Hypothalamus (tissue), 51 donors: ENCODE data around the gene GATAD2A.
A peak's percentile ranks its signal among the peaks of the same experiment; 100 is the strongest.
"Not testable (repeated sequence)": the region's sequence is repeated elsewhere in the genome, so short reads cannot be mapped to it uniquely, and the experiment has no call there.

Experiments used
- DNase-seq, 51 donors: peaks; one replicate each; lab custom pipeline; 2025; lab: John Stamatoyannopoulos, UW

Gene GATAD2A

DNA sequence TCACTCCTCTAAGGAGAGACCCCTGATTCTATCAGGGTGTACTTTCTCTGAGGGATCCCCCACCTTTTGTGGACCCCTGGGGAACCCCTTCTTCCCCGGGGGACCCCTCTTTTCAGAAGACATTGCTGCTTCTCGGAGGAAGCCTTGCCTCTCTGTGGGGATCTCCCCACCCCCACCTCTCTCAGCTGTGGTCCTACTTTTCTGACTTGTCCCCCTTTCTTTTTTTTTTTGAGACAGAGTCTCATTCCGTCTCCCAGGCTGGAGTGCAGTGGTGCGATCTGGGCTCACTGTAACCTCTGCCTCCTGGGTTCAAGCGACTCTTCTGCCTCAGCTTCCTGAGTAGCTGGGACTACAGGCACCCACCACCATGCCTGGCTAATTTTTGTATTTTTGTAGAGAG is 18.4 kb upstream of the GATAD2A start:
- no peak for DNase-seq

DNA sequence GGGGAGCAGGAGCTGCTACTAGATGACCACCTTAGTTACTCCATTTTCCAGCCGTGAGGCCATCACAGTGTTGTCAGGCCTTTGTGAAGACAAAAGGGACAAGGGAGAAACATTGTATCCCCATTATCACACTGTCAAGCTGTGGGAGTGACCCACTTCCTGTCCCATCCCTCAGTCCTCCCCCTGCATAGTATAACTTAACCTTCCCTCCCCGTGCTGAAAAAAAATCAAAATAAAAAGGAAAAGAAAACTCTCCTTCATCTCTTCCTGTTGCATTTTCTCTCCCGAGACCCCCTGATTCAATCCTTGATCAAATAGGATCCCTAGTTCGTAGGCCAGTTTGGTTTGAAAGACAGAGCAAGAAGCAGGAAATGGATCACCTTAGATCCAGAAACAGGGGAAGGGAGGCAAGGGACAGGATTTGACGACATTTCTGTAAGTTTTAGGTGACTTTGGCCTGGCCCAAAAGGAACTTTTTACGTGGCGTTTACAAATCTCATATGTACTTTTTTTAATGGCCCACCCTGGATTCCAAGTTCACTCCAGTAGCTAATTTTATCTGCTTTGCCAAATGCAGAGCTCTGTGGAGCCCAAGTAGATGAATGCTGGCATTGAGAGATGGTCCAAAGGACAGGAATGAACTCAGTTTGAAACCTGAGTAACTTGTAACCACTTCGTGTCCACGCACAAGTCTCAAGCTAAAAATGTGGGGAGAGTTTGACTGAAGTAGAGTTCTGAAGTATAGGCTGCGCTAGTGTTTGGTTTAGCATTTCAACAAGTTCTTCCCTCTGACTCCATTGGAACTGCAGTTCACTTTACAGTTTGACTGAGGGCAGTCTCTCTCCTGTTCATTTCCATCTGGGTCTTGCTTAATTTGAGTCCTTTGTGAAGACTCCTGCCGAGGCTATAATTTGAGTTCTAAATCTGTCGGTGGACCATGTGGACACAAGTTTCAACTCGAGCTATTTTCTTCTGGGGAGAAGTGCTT is 16.6 kb upstream of the GATAD2A start:
- no peak for DNase-seq

DNA sequence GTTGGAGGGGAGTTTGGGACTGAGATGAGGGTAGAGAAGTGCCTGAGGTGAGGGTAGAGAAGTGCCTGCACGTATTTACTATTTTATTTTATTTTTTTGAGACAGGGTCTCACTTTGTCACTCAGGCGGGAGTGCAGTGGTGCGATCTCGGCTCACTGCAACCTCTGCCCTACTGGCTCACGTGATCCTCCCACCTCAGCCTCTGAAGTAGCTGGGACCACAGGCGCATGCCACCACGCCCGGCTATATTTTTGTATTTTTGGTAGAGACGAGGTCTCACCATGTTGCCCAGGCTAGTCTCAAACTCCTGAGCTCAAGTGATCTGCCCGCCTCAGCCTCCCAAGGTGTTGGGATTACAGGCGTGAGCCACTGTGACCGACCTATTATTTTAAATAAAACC is 15.8 kb upstream of the GATAD2A start:
- not testable (repeated sequence) for DNase-seq

DNA sequence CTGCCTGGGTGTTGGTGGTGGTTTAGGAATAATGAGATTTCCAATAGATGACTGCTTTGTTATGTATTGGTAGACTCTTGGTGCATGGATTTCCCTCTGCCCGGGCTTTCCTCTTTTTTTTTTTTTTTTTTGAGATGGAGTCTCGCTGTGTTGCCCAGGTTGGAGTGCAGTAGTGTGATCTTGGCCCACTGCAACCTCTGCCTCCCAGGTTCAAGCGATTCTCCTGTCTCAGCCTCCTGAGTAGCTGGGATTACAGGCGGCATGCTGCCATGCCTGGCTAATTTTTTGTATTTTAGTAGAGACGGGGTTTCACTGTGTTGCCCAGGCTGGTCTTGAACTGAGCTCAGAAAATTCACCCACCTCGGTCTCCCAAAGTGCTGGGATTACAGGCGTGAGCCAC is 11.1 kb upstream of the GATAD2A start:
- DNase-seq: not testable (repeated sequence)

DNA sequence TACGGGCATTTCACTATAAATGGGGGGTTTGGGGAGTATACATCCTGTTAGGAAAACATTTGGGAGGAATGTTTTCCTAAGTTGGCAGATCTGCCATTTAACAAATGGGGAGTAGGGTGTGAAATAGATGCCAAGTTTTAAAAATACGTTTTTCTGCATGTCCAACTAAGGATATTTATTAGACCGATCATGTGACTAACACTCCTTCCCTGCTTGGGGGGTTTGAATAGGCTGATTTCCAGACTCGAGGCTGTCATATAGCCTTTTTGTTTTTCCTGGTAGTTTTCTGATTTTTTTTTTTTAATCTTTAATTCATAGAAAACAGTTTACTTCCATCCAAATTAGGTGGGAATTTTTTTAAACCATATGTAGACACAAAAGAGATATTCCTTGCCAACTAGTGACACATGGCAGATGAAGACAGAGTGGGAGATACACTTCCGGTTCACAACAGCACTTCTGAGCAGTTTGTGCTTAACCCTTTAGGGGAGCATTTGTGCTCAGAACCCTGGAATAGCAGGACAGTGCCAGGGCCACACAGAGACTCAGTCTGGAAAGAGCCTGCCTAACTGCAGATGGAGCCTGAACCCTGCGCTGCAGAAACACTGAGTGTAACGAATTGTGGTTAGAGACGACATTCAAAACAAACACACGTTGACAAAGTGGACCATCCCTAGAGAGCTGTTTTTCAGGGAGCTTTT is 5.6 kb upstream of the GATAD2A start:
- no peak for DNase-seq

DNA sequence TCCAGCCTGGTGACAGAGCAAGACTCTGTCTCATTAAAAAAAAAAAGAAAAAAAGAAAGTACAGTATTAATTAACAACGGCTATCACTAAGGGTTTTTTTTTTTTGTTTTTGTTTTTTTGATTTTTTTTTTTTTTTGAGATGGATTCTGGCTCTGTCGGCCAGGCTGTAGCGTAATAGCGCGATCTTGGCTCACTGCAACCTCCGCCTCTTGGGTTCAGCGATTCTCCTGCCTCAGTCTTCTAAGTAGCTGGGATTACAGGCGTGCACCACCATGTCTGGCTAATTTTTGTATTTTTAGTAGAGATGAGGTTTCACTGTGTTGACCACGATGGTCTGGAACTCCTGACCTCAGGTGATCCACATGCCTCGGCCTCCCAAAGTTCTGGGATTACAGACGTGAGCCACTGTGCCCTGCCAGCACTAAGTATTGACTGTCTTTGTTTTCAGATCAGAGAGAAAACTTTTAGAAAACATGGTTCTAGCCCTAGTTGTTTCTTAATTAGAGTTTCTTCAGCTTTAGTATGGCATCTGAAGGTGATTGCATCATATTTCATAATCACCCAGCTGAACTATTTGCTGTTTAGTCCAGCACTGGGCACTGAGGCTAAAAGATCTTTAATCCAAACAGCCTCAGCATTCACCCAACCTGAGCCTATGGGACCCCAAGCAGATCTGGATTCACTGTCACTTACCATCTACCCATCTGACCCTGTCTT is 2.7 kb upstream of the GATAD2A start:
- no peak for DNase-seq

DNA sequence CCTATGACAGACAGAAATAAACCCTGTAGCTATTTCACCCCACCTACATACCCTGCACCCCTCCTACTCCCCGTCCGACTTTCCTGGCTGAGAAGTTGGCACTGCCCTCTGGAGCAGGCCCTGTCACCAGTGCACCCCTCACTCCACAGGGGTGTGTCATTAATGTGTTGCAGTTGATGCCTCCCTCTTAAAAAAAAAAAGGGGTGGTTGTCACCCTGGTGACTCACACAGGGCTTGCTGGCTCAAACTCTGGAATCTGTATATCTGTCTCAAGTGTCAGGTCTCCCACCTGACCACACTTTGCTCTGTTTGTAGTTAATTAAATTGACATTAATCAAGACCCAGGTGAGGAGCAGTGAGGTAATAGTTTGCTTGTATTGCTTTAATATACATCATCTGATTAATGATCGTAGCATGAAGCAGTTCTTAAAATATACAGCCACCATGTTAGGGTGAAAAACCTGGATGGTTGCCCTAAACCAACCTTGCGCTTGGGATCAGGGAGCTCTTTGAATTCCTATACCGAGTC is 2.0 kb upstream of the GATAD2A start:
- no peak for DNase-seq

DNA sequence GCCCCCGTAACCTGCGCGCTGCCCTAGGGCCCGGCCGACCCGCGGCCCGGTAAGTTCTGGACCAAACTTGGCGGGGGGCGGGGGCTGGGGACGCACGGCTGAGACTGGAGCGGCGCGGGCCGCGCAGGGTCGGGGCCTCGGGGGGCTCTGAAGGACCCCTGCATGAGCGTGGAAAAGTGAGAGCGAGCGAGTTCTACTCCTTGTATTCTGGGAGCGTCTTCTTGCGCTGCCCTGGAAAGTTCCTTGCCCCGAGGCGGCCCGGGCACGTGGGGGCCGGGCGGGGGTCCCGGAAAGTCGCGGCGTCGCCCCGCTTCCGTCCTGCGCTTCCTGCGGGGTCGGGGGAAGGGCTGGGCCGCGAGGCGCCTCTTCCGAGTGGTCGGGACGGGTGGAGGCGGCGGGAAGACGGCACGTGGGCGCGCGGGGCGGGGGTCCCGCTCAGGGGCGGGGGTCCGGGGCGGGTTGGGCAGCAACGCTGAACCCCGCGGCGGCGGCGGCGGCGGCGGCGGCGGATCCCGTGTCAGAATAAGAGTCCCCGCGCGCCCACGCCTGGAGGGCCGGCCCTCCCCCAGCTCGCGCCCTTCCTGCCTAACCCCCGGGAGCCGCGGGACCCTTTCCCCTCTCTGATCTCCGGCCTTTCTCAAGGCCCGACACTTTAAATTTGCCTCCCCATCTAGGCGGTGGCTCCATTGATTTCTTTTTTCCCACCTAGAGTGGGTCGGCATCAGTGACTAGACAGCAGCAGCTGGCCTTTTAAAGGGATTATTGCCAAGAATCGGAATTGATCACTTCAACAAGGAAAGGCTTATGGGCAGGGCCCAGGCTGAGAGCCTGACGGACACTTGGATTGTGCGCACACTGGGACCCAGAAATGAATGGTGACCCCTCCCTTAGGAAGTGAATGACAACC is 749 bp downstream of the GATAD2A start:
- peak in 21 of 51 donors; percentile 10 to 50 (median 22) for DNase-seq

DNA sequence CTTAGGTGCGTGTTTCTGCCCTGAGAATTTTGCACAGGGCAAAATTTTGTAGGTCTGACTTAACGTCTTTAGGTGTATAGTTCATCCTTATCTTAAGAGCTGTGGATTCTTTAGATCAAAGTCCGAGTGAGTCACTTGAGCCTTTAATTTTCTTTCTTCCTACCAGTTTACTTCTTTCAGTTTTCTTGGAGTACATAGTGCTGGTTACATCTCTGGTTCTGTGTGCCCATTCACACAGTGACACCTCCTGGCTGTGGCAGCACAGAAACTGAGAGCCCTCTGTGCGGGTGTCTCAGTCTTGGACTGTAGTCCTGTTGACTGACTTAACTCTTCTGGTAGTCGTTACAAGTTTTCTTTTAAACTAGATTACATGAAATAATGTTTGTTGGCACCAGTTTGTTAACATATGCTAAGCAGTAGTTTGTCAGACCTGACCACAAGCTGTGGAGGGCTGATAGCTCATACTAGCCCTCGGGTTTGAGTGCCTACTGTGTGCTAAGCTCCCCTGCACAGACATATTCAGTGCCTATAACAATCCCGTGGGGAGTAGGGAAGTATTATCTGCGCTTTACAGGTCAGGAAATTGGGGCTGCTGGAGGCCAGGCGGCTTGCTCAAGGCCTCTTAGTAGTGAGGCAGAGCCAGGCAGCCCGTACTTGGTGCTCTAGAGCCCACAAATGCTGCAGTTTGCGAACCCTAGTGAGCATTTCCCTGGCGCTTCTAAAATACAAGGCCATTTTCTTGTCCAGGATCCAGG is 1.6 kb downstream of the GATAD2A start:
- DNase-seq: peak in 20 of 51 donors; percentile 2 to 55 (median 22)

DNA sequence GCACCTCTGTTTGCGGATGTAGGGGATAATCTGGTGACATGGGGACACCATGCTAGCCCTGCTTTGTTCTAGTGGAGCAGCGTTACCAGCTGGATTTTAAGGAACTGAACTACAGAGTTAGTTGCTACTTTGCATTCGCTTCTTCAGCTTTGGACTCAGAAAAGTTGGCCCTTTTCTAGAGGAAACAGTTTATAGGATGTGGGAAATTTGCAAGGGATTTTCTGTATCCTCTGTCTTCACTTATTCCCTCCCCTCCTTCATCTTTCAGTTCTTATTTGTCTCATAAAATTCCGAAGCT is 2.1 kb downstream of the GATAD2A start:
- no peak for DNase-seq

DNA sequence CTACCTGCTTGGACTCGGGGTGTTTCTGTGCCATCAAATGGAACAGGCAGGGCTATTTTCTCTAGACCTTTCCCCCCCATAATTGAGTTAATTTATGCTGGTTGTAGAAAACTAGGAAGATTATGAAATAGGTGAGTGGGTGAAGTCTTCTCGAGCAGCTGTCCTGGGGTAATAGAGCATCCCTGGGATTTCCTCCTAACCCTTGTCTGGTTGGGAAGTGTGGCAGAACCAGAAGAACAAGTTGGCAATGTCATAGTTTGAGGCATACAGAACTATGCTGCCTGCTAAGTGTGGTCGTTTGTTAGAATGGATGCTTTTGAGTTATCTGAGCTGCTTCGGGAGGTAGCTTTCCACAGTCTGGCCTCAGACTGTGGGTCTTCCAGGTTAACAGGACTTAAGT is 3.7 kb downstream of the GATAD2A start:
- no peak for DNase-seq

DNA sequence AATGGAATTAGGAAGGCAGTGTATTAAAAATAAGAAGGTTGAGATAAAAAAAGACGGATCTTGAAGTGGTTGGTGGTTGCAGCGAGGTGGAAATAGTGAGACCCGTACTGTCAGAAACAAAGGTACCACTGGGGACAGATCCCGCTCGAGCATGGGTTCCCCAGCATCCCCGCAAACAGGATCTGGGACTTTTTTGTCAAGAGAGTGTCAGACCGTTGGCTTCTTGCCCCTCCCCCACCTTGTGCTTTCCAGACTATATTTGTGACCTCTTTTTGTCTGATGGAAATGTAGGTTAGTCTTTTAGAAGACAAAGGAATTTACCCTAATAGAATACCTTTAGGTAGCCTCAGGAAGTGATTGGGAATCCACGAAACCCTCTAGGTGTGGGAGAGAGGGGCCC is 4.2 kb downstream of the GATAD2A start:
- no peak for DNase-seq

DNA sequence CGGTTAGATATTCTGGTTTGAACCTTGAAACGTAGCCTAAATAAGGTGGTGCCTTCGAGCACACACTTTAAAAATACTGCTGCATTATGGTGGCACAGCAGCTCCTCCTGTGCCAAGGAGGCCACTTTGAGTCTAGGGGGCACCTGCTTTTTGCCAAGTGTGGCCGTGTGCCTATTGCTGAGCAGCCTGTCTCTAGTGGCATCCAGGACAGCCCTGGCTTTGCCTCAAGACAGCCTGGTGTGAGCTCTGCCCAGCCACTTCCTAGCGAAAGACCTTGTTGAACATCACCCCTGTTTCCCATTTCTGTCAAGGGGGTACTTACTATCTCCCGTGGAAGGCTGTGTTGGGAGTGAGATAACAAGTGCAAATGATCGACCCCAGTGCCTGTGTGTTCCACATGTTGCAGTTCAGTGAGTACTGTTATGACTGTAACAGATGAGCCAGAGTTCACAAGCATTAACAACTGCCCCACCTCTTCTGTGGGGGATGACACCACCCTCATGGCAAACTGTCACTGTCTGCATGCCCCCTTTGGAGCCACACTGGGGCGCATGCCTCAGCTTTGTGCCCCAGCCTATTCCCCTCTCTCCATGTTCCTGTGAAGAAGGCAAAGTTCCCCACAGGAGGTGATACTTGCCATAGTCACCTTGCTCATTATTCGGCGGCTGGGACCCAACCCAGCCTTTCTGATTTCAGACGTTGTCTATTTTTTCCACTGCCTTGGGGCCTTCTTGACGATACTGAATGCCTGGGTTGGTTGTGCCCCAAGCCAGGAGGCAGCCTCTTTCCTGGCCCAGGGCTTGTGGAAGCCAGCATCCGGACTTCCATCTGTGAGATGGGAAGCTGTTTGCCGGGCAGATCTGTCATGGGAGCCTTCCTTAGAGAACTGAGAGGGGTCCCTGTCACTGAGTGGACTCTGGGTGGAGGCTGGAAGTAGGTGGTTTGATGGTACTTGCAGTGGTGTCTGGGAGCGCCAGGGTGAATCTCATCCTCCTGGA is 5.4 kb downstream of the GATAD2A start:
- no peak for DNase-seq

DNA sequence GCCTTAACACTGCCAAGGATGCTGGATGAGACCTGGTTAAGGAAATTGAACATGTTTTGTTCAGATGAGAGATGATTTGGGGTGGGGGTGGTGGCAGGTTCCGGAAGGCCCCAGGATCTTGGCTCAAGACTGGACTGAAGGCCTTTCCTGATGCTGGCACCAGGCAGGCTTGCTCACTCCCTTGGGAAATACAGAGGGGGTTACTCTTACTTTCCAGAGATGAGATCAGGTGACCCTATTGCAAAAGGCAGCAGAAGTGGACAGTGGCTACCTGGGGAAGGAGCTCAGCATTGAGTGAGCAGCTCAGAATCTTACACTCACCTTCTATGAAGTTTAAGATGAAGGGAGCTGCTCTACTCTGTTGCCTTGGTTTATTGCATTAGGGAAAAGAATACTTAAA is 10.8 kb downstream of the GATAD2A start:
- no peak for DNase-seq

DNA sequence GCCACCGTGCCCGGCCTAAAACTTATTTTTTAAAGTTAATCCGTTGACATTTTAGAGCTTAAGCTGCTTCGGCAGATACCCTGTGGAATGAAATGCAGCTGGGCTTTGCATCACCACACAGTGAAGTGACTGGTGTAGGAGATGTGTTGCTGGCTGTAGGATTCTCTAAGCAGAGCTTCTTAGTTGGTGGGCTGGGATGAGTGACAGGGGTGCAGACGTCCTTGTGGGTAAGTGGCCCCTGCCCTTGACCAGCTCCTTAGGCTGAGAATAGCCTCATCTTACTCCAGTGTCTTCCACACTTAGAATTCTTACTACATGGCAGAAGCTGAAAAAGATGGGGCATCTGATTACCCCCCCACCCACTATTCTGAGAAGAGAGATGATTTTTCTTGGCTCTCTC is 11.6 kb downstream of the GATAD2A start:
- no peak for DNase-seq

DNA sequence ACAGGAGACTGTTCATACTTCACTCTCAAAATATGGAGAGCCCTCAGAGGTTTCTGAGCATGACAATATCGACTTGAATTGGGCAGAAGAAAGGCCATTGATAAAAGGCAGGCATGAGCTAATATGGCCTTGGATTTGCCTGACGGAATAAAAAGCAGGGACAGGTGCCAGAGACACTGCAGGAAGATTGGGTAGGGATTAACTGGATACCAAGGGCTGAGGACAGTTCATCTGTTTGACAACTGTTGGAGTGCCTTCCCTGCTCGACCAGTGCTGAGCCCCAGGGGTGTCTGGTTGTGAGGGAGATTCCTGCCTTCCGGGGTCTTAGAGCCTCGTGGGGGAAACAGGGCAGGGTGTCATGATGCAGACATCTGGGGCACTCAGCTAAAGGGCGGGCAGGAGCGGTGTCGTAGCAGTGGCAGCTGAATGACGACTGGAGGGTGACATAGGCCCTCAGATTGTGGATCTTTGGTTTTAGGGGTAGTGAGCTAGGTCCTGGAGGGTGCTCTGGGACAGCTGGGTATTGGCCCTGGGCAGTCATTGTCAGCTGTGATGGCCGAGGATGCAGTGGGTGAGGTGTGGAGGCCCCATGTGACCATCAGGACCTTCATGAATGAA is 12.3 kb downstream of the GATAD2A start:
- DNase-seq: no peak

DNA sequence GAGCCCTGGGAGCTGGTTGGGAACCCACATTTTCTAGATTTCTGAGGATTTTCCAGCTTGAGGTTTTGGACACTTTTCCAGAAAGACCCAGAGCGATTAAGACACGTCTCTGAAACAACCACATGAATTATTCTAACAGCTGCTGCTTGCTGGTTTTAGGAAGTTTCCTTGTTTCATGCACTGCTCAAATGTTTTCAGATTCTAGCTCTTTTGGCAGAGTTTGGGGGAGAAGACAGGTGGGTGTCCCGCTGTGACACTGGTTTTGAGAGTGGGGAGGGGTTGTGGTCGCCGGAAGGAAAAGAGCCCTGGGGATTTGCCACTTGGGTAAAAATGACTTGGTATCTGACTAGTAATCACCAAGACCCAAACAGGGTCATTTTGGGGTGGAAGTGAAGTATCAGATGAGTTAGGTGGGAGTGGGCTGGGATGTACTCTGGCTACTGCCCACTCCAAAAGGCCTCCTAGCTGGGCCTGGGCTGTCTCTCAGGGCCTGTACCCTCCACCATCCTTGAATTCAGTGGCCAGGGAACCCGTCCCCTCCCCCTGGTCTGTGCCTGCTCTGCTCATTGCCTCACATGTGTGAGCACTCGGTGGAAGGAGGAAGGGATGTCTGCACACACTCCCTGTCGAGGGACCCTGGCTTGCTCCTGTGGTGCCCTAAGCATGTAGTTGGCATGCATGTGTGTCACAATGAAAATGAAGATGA is 13.2 kb downstream of the GATAD2A start:
- DNase-seq: no peak
